HEK293 (cell line): ENCODE data around the gene POU4F2.

Source experiments
- GLI4 ChIP-seq: fragments of 450-650 bp; formaldehyde crosslinking; IDR thresholded peaks from 2 replicates; pipeline ENCODE4 v1.5.1; 2016; ENCODE audit warnings: missing biosample characterization, missing genetic modification characterization
- YY1 ChIP-seq: fragments of 450-650 bp; formaldehyde crosslinking; IDR thresholded peaks from 2 replicates; pipeline ENCODE4 v1.5.1; 2018; ENCODE audit warnings: missing biosample characterization, missing genetic modification characterization
- ZNF16 ChIP-seq: fragments of 450-650 bp; formaldehyde crosslinking; IDR thresholded peaks from 2 replicates; pipeline ENCODE4 v1.5.1; 2016; ENCODE audit warnings: low read depth, missing biosample characterization, missing genetic modification characterization
- ZNF221 ChIP-seq: fragments of 450-650 bp; formaldehyde crosslinking; IDR thresholded peaks from 2 replicates; pipeline ENCODE4 v1.5.1; 2017; ENCODE audit warnings: missing biosample characterization, missing genetic modification characterization, borderline replicate concordance
- ZNF473 ChIP-seq: fragments of 450-650 bp; formaldehyde crosslinking; IDR thresholded peaks from 2 replicates; pipeline ENCODE4 v1.5.1; 2017; ENCODE audit warnings: missing biosample characterization, missing genetic modification characterization
- ZNF560 ChIP-seq: fragments of 450-650 bp; formaldehyde crosslinking; IDR thresholded peaks from 2 replicates; pipeline ENCODE4 v1.5.1; 2017; ENCODE audit warnings: missing biosample characterization, missing genetic modification characterization, borderline replicate concordance
- TF ChIP-seq, protein P1 (sequence below): fragments of 450-650 bp; formaldehyde crosslinking; IDR thresholded peaks from 2 replicates; pipeline ENCODE4 v1.5.1; 2017; ENCODE audit warnings: missing biosample characterization, missing genetic modification characterization
- TF ChIP-seq, protein P2 (sequence below): fragments of 450-650 bp; formaldehyde crosslinking; IDR thresholded peaks from 2 replicates; pipeline ENCODE4 v1.5.1; 2016; ENCODE audit warnings: missing biosample characterization, missing genetic modification characterization

DNA sequence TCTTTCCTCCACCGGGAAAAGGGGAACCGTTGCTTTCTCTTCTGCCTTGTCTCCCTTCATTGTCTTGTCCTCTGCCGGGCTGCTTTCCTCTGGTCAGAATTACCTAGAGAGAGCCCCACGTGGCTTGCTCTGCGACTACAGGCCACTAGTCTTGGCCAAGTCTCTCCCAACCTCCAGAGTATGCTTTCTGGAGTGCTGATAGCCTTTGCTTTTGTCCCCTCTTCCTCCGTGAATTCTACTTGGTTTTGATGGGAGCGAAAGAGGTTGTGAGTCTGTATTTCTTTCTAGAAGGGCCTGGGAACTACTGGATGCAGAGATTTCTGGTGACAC lies 5.3 kb upstream of the POU4F2 start:
- TF ChIP-seq ZNF473 (tag by site-specific recombination) (no peak), ZNF221 (tag by site-specific recombination) (no peak), GLI4 (tag by site-specific recombination) (no peak), ZNF16 (tag by site-specific recombination) (no peak), ZNF560 (tag by site-specific recombination) (no peak), YY1 (tag by site-specific recombination) (no peak)
- TF ChIP-seq, protein P1, sequence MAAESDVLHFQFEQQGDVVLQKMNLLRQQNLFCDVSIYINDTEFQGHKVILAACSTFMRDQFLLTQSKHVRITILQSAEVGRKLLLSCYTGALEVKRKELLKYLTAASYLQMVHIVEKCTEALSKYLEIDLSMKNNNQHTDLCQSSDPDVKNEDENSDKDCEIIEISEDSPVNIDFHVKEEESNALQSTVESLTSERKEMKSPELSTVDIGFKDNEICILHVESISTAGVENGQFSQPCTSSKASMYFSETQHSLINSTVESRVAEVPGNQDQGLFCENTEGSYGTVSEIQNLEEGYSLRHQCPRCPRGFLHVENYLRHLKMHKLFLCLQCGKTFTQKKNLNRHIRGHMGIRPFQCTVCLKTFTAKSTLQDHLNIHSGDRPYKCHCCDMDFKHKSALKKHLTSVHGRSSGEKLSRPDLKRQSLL (tag by site-specific recombination), result no peak
- TF ChIP-seq, protein P2, sequence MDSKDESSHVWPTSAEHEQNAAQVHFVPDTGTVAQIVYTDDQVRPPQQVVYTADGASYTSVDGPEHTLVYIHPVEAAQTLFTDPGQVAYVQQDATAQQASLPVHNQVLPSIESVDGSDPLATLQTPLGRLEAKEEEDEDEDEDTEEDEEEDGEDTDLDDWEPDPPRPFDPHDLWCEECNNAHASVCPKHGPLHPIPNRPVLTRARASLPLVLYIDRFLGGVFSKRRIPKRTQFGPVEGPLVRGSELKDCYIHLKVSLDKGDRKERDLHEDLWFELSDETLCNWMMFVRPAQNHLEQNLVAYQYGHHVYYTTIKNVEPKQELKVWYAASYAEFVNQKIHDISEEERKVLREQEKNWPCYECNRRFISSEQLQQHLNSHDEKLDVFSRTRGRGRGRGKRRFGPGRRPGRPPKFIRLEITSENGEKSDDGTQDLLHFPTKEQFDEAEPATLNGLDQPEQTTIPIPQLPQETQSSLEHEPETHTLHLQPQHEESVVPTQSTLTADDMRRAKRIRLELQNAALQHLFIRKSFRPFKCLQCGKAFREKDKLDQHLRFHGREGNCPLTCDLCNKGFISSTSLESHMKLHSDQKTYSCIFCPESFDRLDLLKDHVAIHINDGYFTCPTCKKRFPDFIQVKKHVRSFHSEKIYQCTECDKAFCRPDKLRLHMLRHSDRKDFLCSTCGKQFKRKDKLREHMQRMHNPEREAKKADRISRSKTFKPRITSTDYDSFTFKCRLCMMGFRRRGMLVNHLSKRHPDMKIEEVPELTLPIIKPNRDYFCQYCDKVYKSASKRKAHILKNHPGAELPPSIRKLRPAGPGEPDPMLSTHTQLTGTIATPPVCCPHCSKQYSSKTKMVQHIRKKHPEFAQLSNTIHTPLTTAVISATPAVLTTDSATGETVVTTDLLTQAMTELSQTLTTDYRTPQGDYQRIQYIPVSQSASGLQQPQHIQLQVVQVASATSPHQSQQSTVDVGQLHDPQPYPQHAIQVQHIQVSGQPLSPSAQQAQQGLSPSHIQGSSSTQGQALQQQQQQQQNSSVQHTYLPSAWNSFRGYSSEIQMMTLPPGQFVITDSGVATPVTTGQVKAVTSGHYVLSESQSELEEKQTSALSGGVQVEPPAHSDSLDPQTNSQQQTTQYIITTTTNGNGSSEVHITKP (tag by site-specific recombination), result no peak
